ENCODE measurements around the gene RGMA. TPM values are rescaled to one million over a fixed set of nuclear protein-coding genes. Genes with fewer than 3 reads are reported as not detected.

RGMA gene
- total and polyA plus RNA-seq, 12 donors = 0.28 to 9.0 (median 3.3) TPM

- no peak overlapping the region for H3K27ac ChIP-seq
- TF ChIP-seq CTCF (IDR thresholded peaks at IDR 0.05) (no peak), POLR2A (IDR thresholded peaks at IDR 0.05) (no peak)
- H3K4me1 ChIP-seq (replicated peaks in 1 of 2) = peaks cover 0 to 13% of the 10 kb centered on the region in 2 donors
- WGBS, 4 donors = 83 to 92% (median 87%) methylated on average over 3 to 13 of the region's 13 CpGs
- H3K4me3 ChIP-seq = no peak overlapping the region
- no peaks in the 10 kb centered on the region for H3K36me3 ChIP-seq (replicated peaks in 1 of 2)
- no peaks in the 10 kb centered on the region for H3K9me3 ChIP-seq (replicated peaks in 1 of 3)
- DNase-seq = no peak
- peaks cover 12% of the 10 kb centered on the region for H3K27me3 ChIP-seq
- intact Hi-C loops (cut with DNase I) = no loop called here
Observed at GRCh38 chr15:93074599-93074998, 14.4 kb downstream of the RGMA start.

- WGBS, 4 donors = 45 to 55% (median 52%) methylated on average over 16 to 30 of the region's 30 CpGs
- Histone ChIP-seq H3K4me1 (replicated peaks in 1 of 2) (peaks cover 0 to 13% of the 10 kb centered on the region in 2 donors), H3K9me3 (replicated peaks in 1 of 3) (no peaks in the 10 kb centered on the region), H3K36me3 (replicated peaks in 1 of 2) (no peaks in the 10 kb centered on the region), H3K4me3 (peak overlapping the region in 1 of 4 donors; percentile 66), H3K27me3 (peaks cover 12% of the 10 kb centered on the region), H3K27ac (peak overlapping the region in 1 of 5 donors; percentile 69)
- intact Hi-C loops (cut with DNase I) = no loop called here
- DNase-seq = no peak
- TF ChIP-seq CTCF (IDR thresholded peaks at IDR 0.05) (no peak), POLR2A (IDR thresholded peaks at IDR 0.05) (no peak)
Observed at GRCh38 chr15:93073465-93073952, 15.5 kb downstream of the RGMA start.

GRCh38 chr15:93072411-93073394 lies 16.3 kb downstream of the RGMA start:
- Histone ChIP-seq H3K36me3 (replicated peaks in 1 of 2) (no peaks in the 10 kb centered on the region), H3K27ac (peak overlapping the region in 1 of 5 donors; percentile 85), H3K4me3 (peak overlapping the region in 3 of 4 donors; percentile 0 to 66 (median 8)), H3K9me3 (replicated peaks in 1 of 3) (no peaks in the 10 kb centered on the region), H3K27me3 (peaks cover 12% of the 10 kb centered on the region), H3K4me1 (replicated peaks in 1 of 2) (peaks cover 0 to 13% of the 10 kb centered on the region in 2 donors)
- TF ChIP-seq POLR2A (IDR thresholded peaks at IDR 0.05) (no peak), CTCF (IDR thresholded peaks at IDR 0.05) (no peak)
- intact Hi-C loops (cut with DNase I) = no loop called here
- 0 to 2% (median 1%) methylated on average over 34 to 96 of the region's 96 CpGs for WGBS, 4 donors
- peak; percentile 53 to 80 (median 67) for DNase-seq

- Histone ChIP-seq H3K4me3 (peak overlapping the region in 2 of 4 donors; percentile 8 to 66), H3K36me3 (replicated peaks in 1 of 2) (no peaks in the 10 kb centered on the region), H3K9me3 (replicated peaks in 1 of 3) (no peaks in the 10 kb centered on the region), H3K27ac (peak overlapping the region in 1 of 5 donors; percentile 85), H3K4me1 (replicated peaks in 1 of 2) (peaks cover 0 to 13% of the 10 kb centered on the region in 2 donors), H3K27me3 (peaks cover 12% of the 10 kb centered on the region)
- TF ChIP-seq POLR2A (IDR thresholded peaks at IDR 0.05) = no peak
- no peak for TF ChIP-seq CTCF (IDR thresholded peaks at IDR 0.05)
- DNase-seq = no peak
- intact Hi-C loops (cut with DNase I) = no loop called here
- WGBS, 4 donors = 4 to 11% (median 6%) methylated on average over 10 of the region's 10 CpGs
Observed at GRCh38 chr15:93072011-93072410, 17.0 kb downstream of the RGMA start.

Measured in adrenal gland (tissue), 12 donors.